MG63 (cell line): ENCODE measurements around the gene ZDHHC7. TPM values are rescaled to one million over a fixed set of nuclear protein-coding genes. Genes with fewer than 3 reads are reported as not detected.

Experiments used
- DNase-seq: peaks from one replicate; pipeline ENCODE4 v3.0.0-alpha.2; 2020
- H3K27me3 ChIP-seq: fragments of 250-450 bp; sonication (Bioruptor Pico); 2 replicates; pipeline ENCODE4 v1.5.1; 2020; ENCODE audit warnings: mild to moderate bottlenecking, moderate library complexity
- H3K36me3 ChIP-seq: fragments of 250-450 bp; sonication (Bioruptor Pico); 2 replicates; pipeline ENCODE4 v1.5.1; 2020; ENCODE audit warnings: mild to moderate bottlenecking, moderate library complexity
- H3K4me3 ChIP-seq: fragments of 250-450 bp; sonication (Bioruptor Pico); 2 replicates; pipeline ENCODE4 v1.5.1; 2020; ENCODE audit warnings: mild to moderate bottlenecking, moderate library complexity
- H3K9me3 ChIP-seq: fragments of 250-450 bp; sonication (Bioruptor Pico); 2 replicates; pipeline ENCODE4 v1.5.1; 2020; ENCODE audit warnings: mild to moderate bottlenecking, moderate library complexity
- total RNA-seq: library from RNA; depleted of rRNA; stranded (reverse); fragments of >200 nt; shearing (Covaris generic); gene quantifications from 2 replicates; pipeline ENCODE4 v1.2.3, GENCODE V29; 2014; ENCODE audit warnings: low replicate concordance

ZDHHC7 gene
- total RNA-seq, 1 experiment from 2014 or later = 32.5 TPM

- H3K36me3 ChIP-seq = no peaks in the 10 kb centered on the region
- H3K27me3 ChIP-seq = no peaks in the 10 kb centered on the region
- DNase-seq = no peak
- H3K9me3 ChIP-seq = no peaks in the 10 kb centered on the region
- no peak overlapping the region for H3K4me3 ChIP-seq
These were observed 18.7 kb upstream of the ZDHHC7 start for GRCh38 chr16:85029981-85030401.

- H3K4me3 ChIP-seq = no peak overlapping the region
- H3K9me3 ChIP-seq = no peaks in the 10 kb centered on the region
- H3K36me3 ChIP-seq = no peaks in the 10 kb centered on the region
- DNase-seq = no peak
- H3K27me3 ChIP-seq = no peaks in the 10 kb centered on the region
These were observed 18.1 kb upstream of the ZDHHC7 start for GRCh38 chr16:85029408-85029784.

GRCh38 chr16:85028685-85029407 is 17.5 kb upstream of the ZDHHC7 start:
- peak; percentile 21 for DNase-seq
- no peaks in the 10 kb centered on the region for H3K36me3 ChIP-seq
- no peaks in the 10 kb centered on the region for H3K9me3 ChIP-seq
- H3K4me3 ChIP-seq = no peak overlapping the region
- H3K27me3 ChIP-seq = no peaks in the 10 kb centered on the region

- Histone ChIP-seq H3K36me3 (no peaks in the 10 kb centered on the region), H3K27me3 (no peaks in the 10 kb centered on the region), H3K4me3 (peak overlapping the region; percentile 68), H3K9me3 (no peaks in the 10 kb centered on the region)
- DNase-seq = peak; percentile 1
These were observed 16.8 kb upstream of the ZDHHC7 start for GRCh38 chr16:85027958-85028684.

- H3K27me3 ChIP-seq = no peaks in the 10 kb centered on the region
- H3K4me3 ChIP-seq = peak within 1 kb of the TSS; percentile 68
- no peaks in the 10 kb centered on the region for H3K9me3 ChIP-seq
- peak; percentile 78 for DNase-seq
- no peaks in the 10 kb centered on the region for H3K36me3 ChIP-seq
These were observed 16.1 kb upstream of the ZDHHC7 start, which contains the start of gene KIAA0513 for GRCh38 chr16:85027349-85027957. Gene KIAA0513, plus strand, starts transcription at chr16:85027795. Its CDS starts 39,277 bp downstream, at chr16:85067072.

GRCh38 chr16:85026703-85027102 is 15.4 kb upstream of the ZDHHC7 start:
- peak overlapping the region; percentile 68 for H3K4me3 ChIP-seq
- H3K9me3 ChIP-seq = no peaks in the 10 kb centered on the region
- no peaks in the 10 kb centered on the region for H3K36me3 ChIP-seq
- DNase-seq = no peak
- no peaks in the 10 kb centered on the region for H3K27me3 ChIP-seq

GRCh38 chr16:85025781-85026653 is 14.7 kb upstream of the ZDHHC7 start:
- H3K36me3 ChIP-seq = no peaks in the 10 kb centered on the region
- no peak overlapping the region for H3K4me3 ChIP-seq
- DNase-seq = no peak

GRCh38 chr16:85019659-85020245 is 8.4 kb upstream of the ZDHHC7 start:
- Histone ChIP-seq H3K27me3 (no peaks in the 10 kb centered on the region), H3K36me3 (no peaks in the 10 kb centered on the region), H3K9me3 (no peaks in the 10 kb centered on the region), H3K4me3 (no peak overlapping the region)
- DNase-seq = peak; percentile 23

More at GRCh38 chr16:85025781-85026653, 14.7 kb upstream of the ZDHHC7 start:
- H3K27me3 ChIP-seq = no peaks in the 10 kb centered on the region
- H3K9me3 ChIP-seq = no peaks in the 10 kb centered on the region

- DNase-seq = no peak
- no peaks in the 10 kb centered on the region for H3K9me3 ChIP-seq
- H3K27me3 ChIP-seq = no peaks in the 10 kb centered on the region
- no peaks in the 10 kb centered on the region for H3K36me3 ChIP-seq
- no peak overlapping the region for H3K4me3 ChIP-seq
These were observed 7.3 kb upstream of the ZDHHC7 start for GRCh38 chr16:85018529-85019236.

- Histone ChIP-seq H3K4me3 (no peak overlapping the region), H3K36me3 (no peaks in the 10 kb centered on the region), H3K27me3 (no peaks in the 10 kb centered on the region), H3K9me3 (no peaks in the 10 kb centered on the region)
- DNase-seq = no peak
These were observed 6.3 kb upstream of the ZDHHC7 start for GRCh38 chr16:85017633-85018032.

GRCh38 chr16:85017151-85017550 is 5.8 kb upstream of the ZDHHC7 start:
- DNase-seq = no peak
- Histone ChIP-seq H3K4me3 (no peak overlapping the region), H3K9me3 (no peaks in the 10 kb centered on the region), H3K27me3 (no peaks in the 10 kb centered on the region), H3K36me3 (no peaks in the 10 kb centered on the region)

- H3K27me3 ChIP-seq = no peaks in the 10 kb centered on the region
- H3K4me3 ChIP-seq = no peak overlapping the region
- no peaks in the 10 kb centered on the region for H3K9me3 ChIP-seq
- no peak for DNase-seq
- no peaks in the 10 kb centered on the region for H3K36me3 ChIP-seq
These were observed 4.3 kb upstream of the ZDHHC7 start for GRCh38 chr16:85015481-85016187.

GRCh38 chr16:85014311-85014710 is 3.0 kb upstream of the ZDHHC7 start:
- no peaks in the 10 kb centered on the region for H3K27me3 ChIP-seq
- no peak overlapping the region for H3K4me3 ChIP-seq
- no peak for DNase-seq
- no peaks in the 10 kb centered on the region for H3K36me3 ChIP-seq
- H3K9me3 ChIP-seq = no peaks in the 10 kb centered on the region

GRCh38 chr16:85011846-85012284 is 530 bp upstream of the ZDHHC7 start:
- DNase-seq = no peak
- peak overlapping the region; percentile 81 for H3K4me3 ChIP-seq
- H3K27me3 ChIP-seq = no peaks in the 10 kb centered on the region
- H3K36me3 ChIP-seq = no peaks in the 10 kb centered on the region
- H3K9me3 ChIP-seq = no peaks in the 10 kb centered on the region

- Histone ChIP-seq H3K4me3 (peak overlapping the region; percentile 81), H3K9me3 (no peaks in the 10 kb centered on the region), H3K27me3 (no peaks in the 10 kb centered on the region), H3K36me3 (no peaks in the 10 kb centered on the region)
- no peak for DNase-seq
These were observed 847 bp downstream of the ZDHHC7 start for GRCh38 chr16:85010446-85010930.
